Keratinocyte (primary cell): ENCODE data around the gene PIBF1.

Experiments used
- CTCF ChIP-seq, 3 experiments: IDR thresholded peaks in 1 of 3; conservative IDR thresholded peaks in 1 of 3; optimal IDR thresholded peaks in 1 of 3; 2 replicates in 2 of 3; 3 replicates in 1 of 3; pipeline versions ENCODE3 to v1.5.1; 2011; ENCODE audit warnings: low read length in 3 of 3, mild to moderate bottlenecking in 3 of 3, moderate library complexity in 2 of 3, control low read depth in 1 of 3, inconsistent platforms in 1 of 3; ENCODE audit not compliant: insufficient read depth in 2 of 3; ENCODE audit errors: extremely low read depth in 1 of 3
- EZH2 ChIP-seq: IDR thresholded peaks from one replicate; pipeline ENCODE4 v1.6.1; 2012; ENCODE audit warnings: inconsistent platforms, mild to moderate bottlenecking, low read length, moderate library complexity

GRCh38 chr13:72970301-72970880 is 188.5 kb downstream of the PIBF1 start:
- TF ChIP-seq CTCF (optimal IDR thresholded peaks at IDR 0.05 in 1 of 3, IDR thresholded peaks at IDR 0.05 in 1 of 3, conservative IDR thresholded peaks at IDR 0.05 in 1 of 3; ENCODE audit: extremely low read depth in 1 of 3, insufficient read depth in 2 of 3, low read length in 3 of 3) (no peak), EZH2 (no peak)
